Astrocyte (in vitro differentiated cells and primary cell): Measurements from ENCODE around the gene PSMD3.

Experiments
- CTCF ChIP-seq: IDR thresholded peaks from 2 replicates; pipeline ENCODE4 v1.5.1; 2011; ENCODE audit warnings: low read depth, mild to moderate bottlenecking, inconsistent platforms, low read length, moderate library complexity; ENCODE audit not compliant: insufficient read depth
- EZH2 ChIP-seq: IDR thresholded peaks from 2 replicates; pipeline ENCODE4 v1.6.1; 2012; ENCODE audit warnings: mild to moderate bottlenecking, low read length, inconsistent platforms; ENCODE audit not compliant: insufficient read depth

DNA sequence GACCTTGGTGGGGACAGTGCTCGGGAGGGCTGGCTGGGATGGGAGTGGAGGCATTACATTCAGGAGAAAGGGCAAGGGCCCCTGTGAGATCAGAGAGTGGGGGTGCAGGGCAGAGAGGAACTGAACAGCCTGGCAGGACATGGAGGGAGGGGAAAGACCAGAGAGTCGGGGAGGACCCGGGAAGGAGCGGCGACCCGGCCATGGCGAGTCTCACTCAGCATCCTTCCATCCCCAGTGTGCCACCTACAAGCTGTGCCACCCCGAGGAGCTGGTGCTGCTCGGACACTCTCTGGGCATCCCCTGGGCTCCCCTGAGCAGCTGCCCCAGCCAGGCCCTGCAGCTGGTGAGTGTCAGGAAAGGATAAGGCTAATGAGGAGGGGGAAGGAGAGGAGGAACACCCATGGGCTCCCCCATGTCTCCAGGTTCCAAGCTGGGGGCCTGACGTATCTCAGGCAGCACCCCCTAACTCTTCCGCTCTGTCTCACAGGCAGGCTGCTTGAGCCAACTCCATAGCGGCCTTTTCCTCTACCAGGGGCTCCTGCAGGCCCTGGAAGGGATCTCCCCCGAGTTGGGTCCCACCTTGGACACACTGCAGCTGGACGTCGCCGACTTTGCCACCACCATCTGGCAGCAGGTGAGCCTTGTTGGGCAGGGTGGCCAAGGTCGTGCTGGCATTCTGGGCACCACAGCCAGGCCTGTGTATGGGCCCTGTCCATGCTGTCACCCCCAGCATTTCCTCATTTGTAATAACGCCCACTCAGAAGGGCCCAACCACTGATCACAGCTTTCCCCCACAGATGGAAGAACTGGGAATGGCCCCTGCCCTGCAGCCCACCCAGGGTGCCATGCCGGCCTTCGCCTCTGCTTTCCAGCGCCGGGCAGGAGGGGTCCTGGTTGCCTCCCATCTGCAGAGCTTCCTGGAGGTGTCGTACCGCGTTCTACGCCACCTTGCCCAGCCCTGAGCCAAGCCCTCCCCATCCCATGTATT lies 35.7 kb downstream of the PSMD3 start:
- TF ChIP-seq CTCF: no peak
- no peak for TF ChIP-seq EZH2
